ENCODE measurements around the gene SOD2.
"Not testable (repeated sequence)": the region's sequence is repeated elsewhere in the genome, so short reads cannot be mapped to it uniquely, and the experiment has no call there.

SOD2 gene

DNA sequence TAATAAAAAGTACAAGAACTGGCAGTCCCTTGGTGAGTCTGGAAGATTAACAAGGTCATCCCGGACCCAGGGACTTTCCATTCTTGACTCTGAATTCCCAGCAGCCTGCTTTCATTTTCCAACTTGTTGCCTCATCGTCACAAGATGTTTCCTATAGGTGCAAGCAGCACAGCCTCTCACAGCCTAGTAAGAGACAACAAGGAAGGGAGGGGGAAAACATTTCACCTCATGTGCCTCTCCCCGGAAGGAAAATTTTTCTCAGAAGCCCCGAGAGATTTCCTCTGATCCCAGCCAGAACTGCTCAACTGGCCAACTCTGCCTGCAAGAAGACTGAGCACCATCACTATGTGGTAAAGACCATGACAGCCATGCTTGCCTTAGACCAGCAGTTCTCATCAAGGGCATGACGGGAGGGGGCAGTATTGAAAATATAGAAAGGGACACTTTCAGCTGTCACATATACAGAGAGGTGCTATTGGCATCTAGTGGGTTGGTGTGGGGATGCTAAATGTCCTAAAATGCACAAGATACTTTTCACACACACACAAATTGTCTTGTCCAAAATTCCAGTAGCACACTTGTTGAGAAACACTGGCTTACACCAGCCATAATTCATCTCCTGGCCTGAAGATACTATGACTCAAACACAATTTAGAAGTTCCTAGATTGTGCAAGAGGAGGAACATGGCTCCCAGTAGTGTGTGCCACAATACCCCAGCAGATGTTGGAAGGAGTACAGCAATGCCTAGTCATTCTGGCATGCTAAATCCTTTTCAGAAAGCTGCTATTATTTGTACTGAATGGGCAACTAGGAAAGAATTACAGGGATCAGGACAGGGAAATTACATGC is 23.4 kb upstream of the SOD2 start:
- DNase-seq (ENCODE audit: low spot score) = no peak

DNA sequence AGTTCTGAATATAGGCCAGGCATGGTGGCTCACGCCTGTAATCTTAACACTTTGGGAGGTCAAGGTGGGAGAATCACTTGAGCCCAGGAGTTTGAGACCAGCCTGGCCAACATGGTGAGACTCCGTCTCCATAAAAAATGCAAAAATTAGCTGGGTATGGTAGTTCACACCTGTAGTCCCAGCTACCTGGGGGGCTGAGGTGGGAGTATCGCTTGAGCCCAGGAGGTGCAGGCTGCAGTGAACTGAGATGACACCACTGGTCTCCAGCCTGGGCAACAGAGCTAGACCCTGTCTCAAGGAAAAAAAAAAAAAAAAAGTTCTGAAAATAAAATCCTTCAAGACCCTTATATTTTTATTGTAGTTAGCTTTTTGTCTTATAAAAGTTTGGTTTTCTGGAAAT is 22.6 kb upstream of the SOD2 start:
- no peak for DNase-seq (ENCODE audit: low spot score)

DNA sequence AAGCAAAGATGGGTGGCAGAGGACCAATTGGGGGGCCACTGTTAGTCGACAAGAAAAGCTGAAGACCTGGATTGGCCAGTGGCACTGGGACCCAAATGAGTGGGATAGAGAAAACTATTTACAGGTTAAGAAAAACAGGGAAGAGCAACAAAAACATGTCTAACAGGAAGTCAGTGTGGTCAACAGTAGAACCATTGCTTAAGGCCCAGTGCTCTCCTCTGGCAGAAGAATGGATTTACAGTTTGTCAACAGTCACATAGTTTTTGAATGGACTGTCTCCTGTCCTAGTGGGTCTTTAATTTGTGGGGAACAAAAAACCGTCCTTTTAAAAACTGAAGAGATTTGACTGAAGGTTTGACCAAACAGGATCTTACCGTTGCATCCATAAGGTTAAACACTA is 22.1 kb upstream of the SOD2 start:
- DNase-seq (ENCODE audit: low spot score) = no peak

DNA sequence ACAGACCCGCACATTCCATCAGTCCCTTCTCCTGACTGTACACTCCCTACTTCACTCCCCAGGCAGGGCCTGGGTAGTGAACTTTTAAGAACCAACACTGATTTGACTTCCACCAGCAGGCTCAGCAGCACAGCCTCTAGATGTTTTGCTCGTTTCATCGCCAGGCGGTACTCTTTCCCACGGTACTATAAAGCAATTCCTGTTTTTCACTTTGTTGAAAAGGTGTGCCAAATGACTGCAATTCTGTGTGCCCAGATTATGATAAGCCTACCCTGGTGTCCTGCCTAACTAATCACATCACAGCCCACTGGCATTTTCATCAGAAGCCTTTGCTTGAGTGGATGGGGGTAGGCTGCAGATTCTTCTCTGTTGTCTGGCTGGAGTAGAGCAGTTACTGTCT is 21.4 kb upstream of the SOD2 start:
- no peak for DNase-seq (ENCODE audit: low spot score)

DNA sequence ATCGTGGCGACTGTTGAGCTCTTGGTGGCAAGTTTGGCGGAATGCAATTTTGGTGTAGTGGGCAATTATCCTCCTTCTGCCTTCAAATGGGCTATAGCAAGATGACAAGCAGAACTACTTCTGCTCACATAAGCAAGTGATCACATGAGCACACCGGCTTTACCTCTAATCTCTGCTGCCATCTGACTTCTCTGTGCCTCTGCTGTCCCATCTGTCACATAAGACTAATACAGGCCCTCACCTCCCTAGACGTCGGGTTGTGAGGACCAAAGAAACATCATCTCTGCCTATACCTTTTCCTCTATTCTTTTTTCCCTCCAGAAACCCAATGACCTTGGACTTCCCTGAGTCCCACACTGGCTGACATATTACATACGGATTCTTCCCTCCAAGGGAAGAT is 20.9 kb upstream of the SOD2 start:
- DNase-seq (ENCODE audit: low spot score) = no peak

DNA sequence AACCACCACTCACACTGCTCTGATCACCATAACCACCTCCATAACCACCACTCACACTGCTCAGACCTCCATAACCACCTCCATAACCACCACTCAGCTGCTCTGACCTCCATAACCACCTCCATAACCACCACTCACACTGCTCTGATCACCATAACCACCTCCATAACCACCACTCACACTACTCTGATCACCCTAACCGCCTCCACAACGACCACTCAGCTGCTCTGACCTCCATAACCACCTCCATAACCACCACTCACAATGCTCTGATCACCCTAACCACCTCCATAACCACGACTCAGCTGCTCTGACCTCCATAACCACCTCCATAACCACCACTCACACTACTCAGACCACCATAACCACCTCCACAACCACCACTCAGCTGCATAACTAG is 19.3 kb upstream of the SOD2 start:
- not testable (repeated sequence) for DNase-seq (ENCODE audit: low spot score)

DNA sequence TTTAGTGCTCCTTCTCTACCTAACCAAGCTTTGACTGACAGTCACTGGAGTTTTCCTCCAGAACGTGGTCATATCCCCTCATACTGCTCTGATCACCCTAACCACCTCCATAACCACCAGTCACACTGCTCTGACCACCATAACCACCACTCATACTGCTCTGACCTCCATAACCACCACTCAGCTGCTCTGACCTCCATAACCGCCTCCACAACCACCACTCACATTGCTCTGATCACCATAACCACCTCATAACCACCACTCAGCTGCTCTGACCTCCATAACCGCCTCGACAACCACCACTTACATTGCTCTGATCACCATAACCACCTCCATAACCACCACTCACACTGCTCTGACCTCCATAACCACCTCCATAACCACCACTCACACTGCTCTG is 17.6 kb upstream of the SOD2 start:
- DNase-seq (ENCODE audit: low spot score) = not testable (repeated sequence)

DNA sequence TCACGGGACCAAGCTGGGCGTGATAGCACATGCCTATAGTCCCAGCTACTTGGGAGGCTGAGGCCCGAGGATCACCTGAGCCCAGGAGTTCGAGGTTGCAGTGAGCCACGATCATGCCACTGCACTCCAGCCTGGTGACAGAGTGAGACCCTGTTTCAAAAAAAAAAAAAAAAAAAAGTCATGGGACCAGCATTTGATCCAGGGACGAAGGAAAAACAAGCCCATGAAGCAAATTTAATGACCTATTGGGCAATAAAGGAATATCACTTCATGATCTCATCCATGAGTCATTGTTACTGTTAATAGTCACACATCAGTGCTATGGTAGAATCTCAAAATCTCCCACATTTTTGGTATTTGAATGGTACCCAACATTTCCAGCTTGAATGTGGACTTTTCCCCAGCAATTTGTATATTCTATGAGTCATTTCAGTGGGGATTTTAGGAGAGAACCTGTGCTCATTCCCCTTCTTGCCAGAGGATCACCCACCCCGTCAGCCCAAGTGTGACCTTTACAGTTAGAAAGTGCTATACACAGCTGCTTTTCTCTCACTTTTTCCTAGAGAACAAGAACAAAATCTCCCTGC is 8.5 kb upstream of the SOD2 start:
- no peak for DNase-seq (ENCODE audit: low spot score)

DNA sequence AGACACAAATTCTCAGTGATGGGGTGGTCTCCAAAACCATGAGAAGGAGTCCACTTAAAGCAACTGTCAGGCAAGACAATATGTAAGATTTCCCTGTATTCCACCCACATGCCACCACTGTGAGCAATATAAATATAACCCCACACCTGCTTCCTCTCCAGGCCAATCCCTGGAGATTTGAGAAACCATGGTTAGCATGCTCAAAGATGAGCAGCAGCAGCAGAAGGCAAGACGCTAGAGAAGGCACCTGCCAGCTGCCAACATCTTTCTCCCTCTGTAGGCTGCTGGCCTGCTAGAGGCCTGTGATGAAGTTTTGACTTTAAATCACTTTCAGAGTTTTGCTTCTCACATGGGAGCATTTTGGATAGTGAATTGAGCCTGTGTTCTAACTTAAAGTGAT is 7.9 kb upstream of the SOD2 start:
- DNase-seq (ENCODE audit: low spot score) = no peak

DNA sequence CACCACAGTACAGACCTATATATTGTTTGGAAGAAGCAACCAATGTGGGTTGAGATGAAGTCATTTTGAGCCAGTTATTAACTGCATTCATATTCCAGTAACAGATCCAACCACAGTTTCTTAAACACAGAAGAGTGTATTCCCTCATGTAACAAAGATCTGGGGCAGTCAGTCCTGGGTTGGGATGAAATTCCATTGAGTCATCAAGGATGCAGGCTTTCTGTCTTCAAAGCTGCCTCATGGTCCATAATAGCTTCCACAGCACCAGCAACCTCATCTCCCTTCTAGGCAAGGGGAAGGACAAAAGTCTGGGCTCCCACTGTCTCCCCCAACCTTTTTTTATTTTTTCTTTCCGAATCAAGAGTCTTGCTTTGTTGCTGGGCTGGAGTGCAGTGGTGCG is 2.9 kb upstream of the SOD2 start:
- DNase-seq (ENCODE audit: low spot score) = no peak

DNA sequence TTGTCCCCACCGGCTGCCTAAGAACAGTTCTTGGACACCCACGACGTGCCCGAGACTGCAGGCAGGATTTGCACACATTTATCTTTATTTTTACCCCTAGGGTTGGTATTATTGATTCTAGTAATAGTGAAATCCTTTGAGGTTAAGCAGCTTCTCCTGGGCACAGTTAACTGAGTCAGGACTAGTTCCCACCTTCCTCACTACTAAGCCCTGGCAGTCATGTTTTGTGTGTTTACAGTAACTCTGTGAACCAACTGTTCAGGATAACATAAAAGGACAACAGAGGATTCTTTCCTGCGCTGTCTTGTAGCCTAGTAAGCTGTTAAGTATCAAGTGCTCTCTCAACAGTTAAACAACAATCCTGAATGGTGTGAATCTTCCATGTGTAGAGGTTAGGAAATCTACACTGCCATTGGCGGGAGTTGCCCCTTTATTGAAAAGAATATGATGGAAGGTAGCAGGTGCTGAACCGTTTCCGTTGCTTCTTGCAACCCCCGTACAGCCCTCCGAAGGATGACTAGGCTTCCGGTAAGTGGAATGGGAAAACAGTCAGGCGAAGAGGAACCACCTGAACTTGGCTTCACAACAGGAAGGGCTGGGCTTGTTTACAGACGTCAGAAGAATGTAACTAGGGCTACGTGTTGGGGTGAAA is 979 bp upstream of the SOD2 start:
- DNase-seq (ENCODE audit: low spot score) = no peak

DNA sequence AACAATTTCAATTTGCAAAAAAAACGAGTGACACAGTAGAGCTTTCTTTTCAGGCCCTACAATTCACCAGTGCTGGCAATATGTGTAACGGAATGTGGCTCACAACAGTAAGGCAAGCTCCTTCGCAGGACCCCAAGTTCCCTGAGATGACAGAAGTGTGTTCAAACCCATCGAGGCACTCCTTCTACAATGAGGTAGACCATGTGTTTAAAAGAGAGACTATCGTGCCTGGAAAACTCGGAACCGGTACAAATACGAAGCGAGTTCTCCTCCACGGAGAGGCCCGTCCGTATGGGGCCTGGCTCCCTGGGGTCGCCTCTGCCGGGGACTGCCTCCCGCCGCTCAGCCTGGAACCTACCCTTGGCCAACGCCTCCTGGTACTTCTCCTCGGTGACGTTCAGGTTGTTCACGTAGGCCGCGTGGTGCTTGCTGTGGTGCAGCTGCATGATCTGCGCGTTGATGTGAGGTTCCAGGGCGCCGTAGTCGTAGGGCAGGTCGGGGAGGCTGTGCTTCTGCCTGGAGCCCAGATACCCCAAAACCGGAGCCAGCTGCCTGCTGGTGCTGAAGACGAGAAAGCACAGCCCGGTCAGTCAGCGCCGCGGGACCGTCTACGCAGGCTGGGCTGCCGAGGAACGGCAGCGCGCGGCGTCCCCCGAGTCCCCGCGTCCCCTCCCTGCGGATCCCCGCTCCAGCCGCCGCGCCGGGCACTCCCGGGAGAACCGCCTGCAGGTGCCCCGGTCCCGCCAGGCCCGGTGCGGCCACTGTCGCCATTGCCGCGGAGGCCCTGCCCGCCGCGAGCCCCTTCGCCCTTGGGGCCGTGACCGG is 526 bp downstream of the SOD2 start:
- peak; percentile 42 for DNase-seq (ENCODE audit: low spot score)

DNA sequence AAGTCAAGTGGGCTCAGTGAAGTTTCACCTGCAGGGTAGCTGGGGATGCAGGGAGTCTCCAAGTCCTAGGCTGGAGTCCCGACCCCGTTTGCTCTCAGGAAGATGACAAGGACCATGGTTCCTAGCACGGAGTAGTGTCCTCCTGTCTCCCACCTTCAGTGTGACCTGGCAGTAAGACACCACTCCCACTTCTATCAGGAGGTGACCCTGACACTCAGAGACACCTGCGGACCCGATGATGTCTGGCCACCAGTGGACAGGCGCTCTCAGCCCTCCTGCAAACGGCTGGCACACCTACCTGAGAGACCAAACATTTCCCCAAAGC is 1.1 kb downstream of the SOD2 start:
- DNase-seq (ENCODE audit: low spot score) = no peak

DNA sequence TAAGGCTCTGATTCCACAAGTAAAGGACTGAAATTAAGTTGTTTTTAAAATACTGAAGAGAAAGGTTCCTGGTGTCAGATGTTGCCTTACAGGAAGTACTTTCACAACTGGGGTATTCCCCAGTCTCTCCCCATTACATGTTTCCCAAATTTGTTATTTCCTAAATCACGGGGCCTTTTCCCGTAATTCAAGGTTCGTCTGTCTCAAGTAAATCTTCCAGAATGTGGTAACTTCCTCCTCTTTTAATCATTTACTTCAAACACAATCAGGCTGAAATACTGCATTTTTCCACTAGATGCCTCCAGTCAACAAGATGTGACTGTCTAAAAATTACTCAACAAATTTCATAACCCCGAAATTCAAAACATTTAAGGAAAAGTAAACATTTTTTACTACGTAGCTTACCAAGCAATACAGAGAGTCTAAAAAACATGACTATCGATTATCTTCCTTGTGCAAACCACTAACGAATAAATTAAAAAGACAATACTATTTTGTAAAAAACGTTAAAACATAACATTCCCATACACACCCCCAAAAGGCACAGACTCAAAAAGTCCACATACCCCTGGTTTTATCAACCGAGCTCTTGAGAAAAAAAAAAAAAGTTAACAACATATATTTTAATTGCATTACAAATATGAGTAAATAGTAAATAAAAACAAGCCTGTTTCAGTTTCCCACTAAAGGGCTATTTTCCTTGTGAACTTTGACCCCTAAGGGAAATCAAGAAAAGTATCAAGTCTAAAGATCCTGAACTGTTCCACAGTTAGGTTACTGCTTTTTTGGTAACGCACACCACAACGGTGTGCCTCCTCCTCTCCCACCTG is 1.7 kb downstream of the SOD2 start:
- DNase-seq (ENCODE audit: low spot score) = peak; percentile 46

DNA sequence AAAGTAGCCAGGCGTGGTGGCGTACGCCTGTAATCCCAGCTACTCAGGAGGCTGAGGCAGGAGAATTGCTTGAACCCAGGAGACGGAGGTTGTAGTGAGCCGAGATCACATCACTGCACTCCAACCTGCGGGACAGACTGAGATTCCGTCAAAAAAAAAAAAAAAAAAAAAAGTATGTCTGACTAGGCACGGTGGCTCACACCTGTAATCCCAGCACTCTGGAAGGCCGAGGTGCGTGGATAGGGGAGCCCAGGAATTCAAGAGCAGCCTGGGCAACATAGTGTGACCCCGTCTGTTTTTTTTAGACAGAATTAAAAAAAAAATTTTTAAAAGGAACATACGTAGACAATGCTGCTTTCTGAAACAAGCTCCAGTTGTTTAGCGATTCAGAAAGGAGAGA is 2.9 kb downstream of the SOD2 start:
- not testable (repeated sequence) for DNase-seq (ENCODE audit: low spot score)

DNA sequence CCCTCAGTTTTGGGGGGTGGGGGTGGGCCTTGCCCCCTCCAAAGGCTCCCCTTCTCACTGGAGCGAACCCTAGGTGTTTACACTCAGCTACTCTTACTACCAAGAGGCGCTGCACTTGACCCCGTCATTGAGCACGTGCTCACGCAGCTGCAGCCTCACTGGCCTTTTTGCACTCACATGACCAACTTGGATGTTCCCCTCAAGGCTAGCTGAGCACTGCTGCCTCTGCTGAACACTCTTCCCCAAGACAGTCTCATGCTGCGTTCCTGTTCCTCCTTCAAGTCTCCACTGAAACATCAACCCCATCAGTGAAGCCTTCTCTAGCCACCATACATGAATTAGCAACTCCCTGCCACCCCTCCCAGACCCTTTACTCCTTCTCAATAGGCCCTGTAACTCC is 4.0 kb downstream of the SOD2 start:
- DNase-seq (ENCODE audit: low spot score) = no peak

DNA sequence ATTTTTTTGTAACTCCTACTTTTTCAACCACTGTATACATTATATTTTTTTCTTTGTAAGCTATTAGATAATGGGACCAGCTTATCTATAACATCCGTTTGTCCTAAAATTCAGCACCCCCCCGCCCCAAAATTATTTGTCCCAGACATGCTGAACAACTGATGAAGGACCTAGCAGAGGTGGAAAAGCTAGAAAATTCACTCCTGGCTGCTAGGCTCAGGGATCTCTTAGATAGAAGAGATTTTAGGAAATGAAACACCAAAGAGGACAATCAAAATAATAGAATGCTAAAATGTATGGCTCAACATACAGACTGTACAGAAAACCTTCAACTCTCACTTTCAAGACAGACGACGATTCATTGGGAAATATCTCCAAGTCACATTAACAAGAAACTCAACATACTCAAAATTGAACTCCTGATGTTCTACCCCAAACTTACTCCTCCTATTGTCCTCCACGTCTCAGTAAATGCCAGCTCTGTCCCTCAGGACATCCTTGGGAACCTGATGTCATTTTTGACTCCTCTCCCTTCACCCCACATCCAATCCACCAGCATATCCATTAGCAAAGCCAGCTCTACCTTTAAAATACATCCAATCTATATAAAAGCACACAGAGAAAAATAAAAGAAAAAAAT is 4.7 kb downstream of the SOD2 start:
- DNase-seq (ENCODE audit: low spot score) = no peak

DNA sequence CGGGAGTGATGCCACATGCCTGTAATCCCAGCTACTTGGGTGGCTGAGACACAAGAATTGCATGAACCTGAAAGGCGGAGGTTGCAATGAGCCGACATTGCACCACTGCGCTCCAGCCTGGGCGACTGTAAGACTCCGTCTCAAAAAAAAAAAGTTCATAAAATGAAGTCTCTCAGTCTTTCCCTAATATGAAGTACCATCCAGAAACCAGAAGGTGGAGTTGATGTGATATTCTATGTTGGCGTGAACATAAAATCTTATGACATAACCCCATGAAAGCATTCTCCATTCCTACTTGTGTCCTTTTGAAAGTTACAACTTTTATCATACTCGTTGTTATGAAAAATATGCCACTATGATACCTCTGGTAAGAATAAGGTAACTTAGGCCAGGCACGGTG is 5.7 kb downstream of the SOD2 start:
- no peak for DNase-seq (ENCODE audit: low spot score)

DNA sequence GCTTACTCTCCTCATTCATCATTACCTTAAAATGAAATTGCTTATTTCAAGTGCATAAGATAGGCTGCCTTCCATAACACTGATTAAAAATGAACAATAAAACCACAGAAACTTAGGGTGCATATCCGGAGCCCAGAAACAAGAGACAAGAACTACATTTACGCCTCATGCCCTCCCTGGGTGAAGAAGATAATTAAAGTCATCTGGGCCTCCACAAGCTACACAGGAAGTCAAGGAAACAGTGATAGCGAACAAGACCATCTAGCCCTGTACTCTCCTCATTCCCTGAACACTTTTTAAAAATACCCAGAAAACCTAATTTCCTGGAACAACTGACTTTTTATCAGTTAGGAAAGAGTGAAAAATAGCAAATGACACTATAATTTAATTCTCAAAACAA is 6.3 kb downstream of the SOD2 start:
- no peak for DNase-seq (ENCODE audit: low spot score)

DNA sequence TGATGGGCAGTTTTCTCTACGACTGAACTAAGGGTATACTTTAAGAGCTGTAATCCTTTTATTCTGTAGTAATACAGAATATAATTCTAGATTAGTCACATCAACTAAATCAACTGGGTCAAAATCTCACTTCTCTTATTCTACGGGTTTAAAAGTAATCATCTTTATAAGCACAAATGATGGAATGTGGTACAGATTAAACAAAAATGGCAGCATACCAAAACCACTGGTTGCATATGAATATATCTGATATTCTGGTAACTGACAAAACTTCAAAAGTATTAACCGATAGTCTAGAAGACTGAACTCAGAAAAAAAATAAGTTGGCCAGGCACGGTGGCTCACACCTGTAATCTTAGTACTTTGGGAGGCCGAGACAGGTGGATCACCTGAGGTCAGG is 7.0 kb downstream of the SOD2 start:
- DNase-seq (ENCODE audit: low spot score) = no peak

DNA sequence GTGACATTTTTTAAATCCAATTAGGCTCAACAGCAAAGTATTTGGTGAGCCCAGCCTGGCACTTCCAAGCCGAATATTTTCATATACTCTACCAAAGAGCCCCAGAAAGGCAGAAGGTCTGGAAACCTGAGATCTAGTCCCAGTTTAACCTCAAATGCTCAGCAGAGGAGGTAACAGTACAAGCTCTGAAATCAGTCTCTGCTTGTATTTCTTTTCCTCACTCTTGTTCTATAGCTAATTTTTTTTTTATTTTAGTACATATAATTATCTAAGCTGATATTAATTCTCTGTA is 9.1 kb downstream of the SOD2 start:
- DNase-seq (ENCODE audit: low spot score) = no peak

Data from SK-N-DZ (cell line).